Epithelial cell of esophagus (primary cell): ENCODE measurements around the gene VDAC1.

ENCODE experiments used
- DNase-seq: peaks from one replicate; pipeline ENCODE4 v3.0.0; 2010; ENCODE audit warnings: low read depth
- H3K4me3 ChIP-seq: 2 replicates; pipeline ENCODE4 v1.5.1; 2011; ENCODE audit warnings: mild to moderate bottlenecking, low read length, control low read depth
- CTCF ChIP-seq: IDR thresholded peaks from 2 replicates; pipeline ENCODE4 v1.5.1; 2011; ENCODE audit warnings: low read depth, mild to moderate bottlenecking, low read length, control low read depth, inconsistent platforms; ENCODE audit not compliant: insufficient read depth; ENCODE audit errors: missing control alignments

VDAC1 gene

GRCh38 chr5:133990396-133990795 is 14.4 kb downstream of the VDAC1 start:
- DNase-seq = no peak

GRCh38 chr5:133985540-133986180 is 19.1 kb downstream of the VDAC1 start:
- H3K4me3 ChIP-seq = no peak overlapping the region
- DNase-seq = no peak
- no peak for TF ChIP-seq CTCF

More at GRCh38 chr5:133990396-133990795, 14.4 kb downstream of the VDAC1 start:
- no peak overlapping the region for H3K4me3 ChIP-seq
- no peak for TF ChIP-seq CTCF

- DNase-seq = no peak
- H3K4me3 ChIP-seq = no peak overlapping the region
- TF ChIP-seq CTCF = no peak
Measured at GRCh38 chr5:133983674-133984073, 21.1 kb downstream of the VDAC1 start.

- TF ChIP-seq CTCF = no peak
- no peak overlapping the region for H3K4me3 ChIP-seq
- DNase-seq = no peak
Measured at GRCh38 chr5:133981714-133982113, 23.1 kb downstream of the VDAC1 start.

- TF ChIP-seq CTCF = no peak
Measured at GRCh38 chr5:133980652-133981051, 24.1 kb downstream of the VDAC1 start.

GRCh38 chr5:133978943-133979342 is 25.8 kb downstream of the VDAC1 start:
- DNase-seq = no peak
- no peak for TF ChIP-seq CTCF
- H3K4me3 ChIP-seq = no peak overlapping the region

More at GRCh38 chr5:133980652-133981051, 24.1 kb downstream of the VDAC1 start:
- DNase-seq = no peak
- H3K4me3 ChIP-seq = no peak overlapping the region

GRCh38 chr5:133977858-133978257 is 26.9 kb downstream of the VDAC1 start:
- no peak overlapping the region for H3K4me3 ChIP-seq
- TF ChIP-seq CTCF = no peak
- no peak for DNase-seq
